WTC11 (cell line): ENCODE data around the gene KLF7. TPM values are rescaled to one million over a fixed set of nuclear protein-coding genes. Genes with fewer than 3 reads are reported as not detected.
A peak's percentile ranks its signal among the peaks of the same experiment; 100 is the strongest.
"Not testable (repeated sequence)": the region's sequence is repeated elsewhere in the genome, so short reads cannot be mapped to it uniquely, and the experiment has no call there.

Experiments used
- ATAC-seq: fragments of 200-7000 bp; cut with Tn5 transposase; 2 replicates; pipeline ENCODE4 v1.10.0; 2021; ENCODE audit warnings: mild to moderate bottlenecking, moderate library complexity
- CTCF ChIA-PET: fragments of 300-600 bp; sonication (Branson Sonifier 250); formaldehyde crosslinking; loops from one replicate; lab custom pipeline; 2021; ENCODE audit warnings: antibody characterized with exemption; lab: Charles Lee
- POLR2A ChIA-PET: fragments of 350-600 bp; sonication (Branson Sonifier 250); formaldehyde crosslinking; loops from one replicate; lab custom pipeline; 2021; ENCODE audit warnings: antibody characterized with exemption; lab: Charles Lee
- DNase-seq: peaks from one replicate; pipeline ENCODE4 v3.0.0; 2021; ENCODE audit warnings: low spot score
- H3K27ac Mint-ChIP-seq: 2 replicates; pipeline ENCODE4 v1.8.0; 2021; ENCODE audit warnings: mixed read lengths
- H3K27me3 Mint-ChIP-seq: 2 replicates; pipeline ENCODE4 v1.8.0; 2021; ENCODE audit warnings: low read depth, mild to moderate bottlenecking, moderate library complexity, mixed read lengths
- H3K36me3 Mint-ChIP-seq: 2 replicates; pipeline ENCODE4 v1.8.0; 2021; ENCODE audit warnings: mixed read lengths
- H3K4me1 Mint-ChIP-seq: 2 replicates; pipeline ENCODE4 v1.8.0; 2022; ENCODE audit warnings: mixed read lengths
- H3K4me3 Mint-ChIP-seq: 2 replicates; pipeline ENCODE4 v1.8.0; 2021; ENCODE audit warnings: mild to moderate bottlenecking, moderate library complexity, mixed read lengths
- H3K9me3 Mint-ChIP-seq: 2 replicates; pipeline ENCODE4 v1.8.0; 2021; ENCODE audit warnings: mixed read lengths
- AR ChIP-seq: fragments of 250-450 bp; sonication (Bioruptor Pico); IDR thresholded peaks from 2 replicates; pipeline ENCODE4 v1.9.0; 2021; ENCODE audit warnings: mild to moderate bottlenecking
- CREB1 ChIP-seq: sonication (generic); formaldehyde crosslinking; IDR thresholded peaks from 2 replicates; pipeline ENCODE4 v1.8.0; 2023; ENCODE audit warnings: mild to moderate bottlenecking, missing genetic modification reagents
- E2F5 ChIP-seq: sonication (generic); formaldehyde crosslinking; IDR thresholded peaks from 2 replicates; pipeline ENCODE4 v1.8.1; 2022; ENCODE audit warnings: mild to moderate bottlenecking, moderate library complexity, missing genetic modification reagents
- ETV6 ChIP-seq: sonication (generic); formaldehyde crosslinking; IDR thresholded peaks from 2 replicates; pipeline ENCODE4 v1.8.1; 2022; ENCODE audit warnings: mild to moderate bottlenecking, missing genetic modification reagents
- JAZF1 ChIP-seq: fragments of 250-450 bp; sonication (Bioruptor Pico); IDR thresholded peaks from 2 replicates; pipeline ENCODE4 v1.9.0; 2021; ENCODE audit warnings: moderate library complexity, mild to moderate bottlenecking, inconsistent platforms
- NFATC4 ChIP-seq: fragments of 250-450 bp; sonication (Bioruptor Pico); IDR thresholded peaks from 2 replicates; pipeline ENCODE4 v1.9.0; 2021; ENCODE audit warnings: mild to moderate bottlenecking
- NFYB ChIP-seq: sonication (generic); formaldehyde crosslinking; conservative IDR thresholded peaks from 2 replicates; pipeline ENCODE4 v1.8.0; 2022; ENCODE audit warnings: low read depth, missing genetic modification reagents
- SMAD4 ChIP-seq: sonication (generic); formaldehyde crosslinking; IDR thresholded peaks from 2 replicates; pipeline ENCODE4 v1.8.0; 2022; ENCODE audit warnings: mild to moderate bottlenecking, missing genetic modification reagents
- TEAD4 ChIP-seq: sonication (generic); formaldehyde crosslinking; IDR thresholded peaks from 2 replicates; pipeline ENCODE4 v1.8.0; 2022; ENCODE audit warnings: mild to moderate bottlenecking, missing genetic modification reagents
- TP53 ChIP-seq: sonication (generic); formaldehyde crosslinking; IDR thresholded peaks from 2 replicates; pipeline ENCODE4 v1.8.1; 2023; ENCODE audit warnings: mild to moderate bottlenecking, missing genetic modification reagents
- ZNF138 ChIP-seq: sonication (generic); formaldehyde crosslinking; conservative IDR thresholded peaks from 2 replicates; pipeline ENCODE4 v1.8.1; 2022; ENCODE audit warnings: mild to moderate bottlenecking, moderate library complexity, missing genetic modification reagents
- ZNF396 ChIP-seq: fragments of 250-450 bp; sonication (Bioruptor Pico); IDR thresholded peaks from 2 replicates; pipeline ENCODE4 v1.8.0; 2021; ENCODE audit warnings: mild to moderate bottlenecking, moderate library complexity, borderline replicate concordance
- ZNF671 ChIP-seq: fragments of 250-450 bp; sonication (Bioruptor Pico); IDR thresholded peaks from 2 replicates; pipeline ENCODE4 v1.8.0; 2021; ENCODE audit warnings: mild to moderate bottlenecking
- total RNA-seq: library from RNA; stranded (reverse); gene quantifications from 3 replicates; pipeline ENCODE4 v1.2.3, GENCODE V29; 2021
- TF ChIP-seq, protein P1 (sequence below): sonication (generic); formaldehyde crosslinking; IDR thresholded peaks from 2 replicates; pipeline ENCODE4 v1.8.0; 2022; ENCODE audit warnings: mild to moderate bottlenecking, missing genetic modification reagents
- TF ChIP-seq, protein P2 (sequence below): sonication (generic); formaldehyde crosslinking; IDR thresholded peaks from 2 replicates; pipeline ENCODE4 v1.8.0; 2022; ENCODE audit warnings: mild to moderate bottlenecking, missing genetic modification reagents
- TF ChIP-seq, protein P3 (sequence below): sonication (generic); formaldehyde crosslinking; IDR thresholded peaks from 2 replicates; pipeline ENCODE4 v1.8.0; 2022; ENCODE audit warnings: mild to moderate bottlenecking, missing genetic modification reagents
- TF ChIP-seq, protein P4 (sequence below): fragments of 250-450 bp; sonication (Bioruptor Pico); IDR thresholded peaks from 2 replicates; pipeline ENCODE4 v1.8.0; 2021; ENCODE audit warnings: mild to moderate bottlenecking

KLF7 gene
- total RNA-seq, 1 experiment from 2014 or later = 25.4 TPM

DNA sequence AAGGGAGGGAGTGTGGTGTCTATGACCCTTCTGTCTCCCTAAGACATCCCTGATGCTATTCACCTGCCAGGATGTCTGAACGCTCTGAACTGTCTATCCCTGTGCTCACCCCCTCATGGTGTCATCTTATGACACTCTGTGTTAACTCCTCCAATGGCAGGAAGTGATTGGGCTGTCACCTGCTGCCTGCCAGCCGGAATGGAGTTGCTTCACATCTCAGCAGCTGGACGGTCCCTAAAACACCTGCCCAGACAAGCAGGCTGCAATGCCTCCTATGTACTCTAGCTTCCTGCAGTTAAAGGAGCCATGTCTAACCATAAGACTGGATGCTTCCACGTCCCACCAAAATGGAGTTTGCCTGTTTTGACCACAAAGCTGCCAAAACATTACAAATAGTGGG lies 126.5 kb downstream of the KLF7 start:
- Mint-ChIP-seq H3K27ac (no peak overlapping the region), H3K4me3 (no peak overlapping the region), H3K4me1 (peaks cover 49% of the 10 kb centered on the region), H3K9me3 (peaks cover 6% of the 10 kb centered on the region; the same call in 1 of the 2 replicates), H3K27me3 (no peaks in the 10 kb centered on the region), H3K36me3 (no peaks in the 10 kb centered on the region)
- TF ChIP-seq ETV6 (no peak), TEAD4 (CRISPR knock-in tag) (no peak), ZNF671 (no peak), NFYB (no peak), AR (CRISPR knock-in tag) (no peak), JAZF1 (CRISPR knock-in tag) (no peak)
- TF ChIP-seq, protein P1, sequence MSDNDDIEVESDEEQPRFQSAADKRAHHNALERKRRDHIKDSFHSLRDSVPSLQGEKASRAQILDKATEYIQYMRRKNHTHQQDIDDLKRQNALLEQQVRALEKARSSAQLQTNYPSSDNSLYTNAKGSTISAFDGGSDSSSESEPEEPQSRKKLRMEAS (CRISPR knock-in tag) = no peak
- no peak for ATAC-seq
- ChIA-PET POLR2A (no interaction called here), CTCF (no interaction called here)
- no peak for DNase-seq

GRCh38 chr2:207038299-207038698 lies 127.4 kb downstream of the KLF7 start:
- TF ChIP-seq, protein P2, sequence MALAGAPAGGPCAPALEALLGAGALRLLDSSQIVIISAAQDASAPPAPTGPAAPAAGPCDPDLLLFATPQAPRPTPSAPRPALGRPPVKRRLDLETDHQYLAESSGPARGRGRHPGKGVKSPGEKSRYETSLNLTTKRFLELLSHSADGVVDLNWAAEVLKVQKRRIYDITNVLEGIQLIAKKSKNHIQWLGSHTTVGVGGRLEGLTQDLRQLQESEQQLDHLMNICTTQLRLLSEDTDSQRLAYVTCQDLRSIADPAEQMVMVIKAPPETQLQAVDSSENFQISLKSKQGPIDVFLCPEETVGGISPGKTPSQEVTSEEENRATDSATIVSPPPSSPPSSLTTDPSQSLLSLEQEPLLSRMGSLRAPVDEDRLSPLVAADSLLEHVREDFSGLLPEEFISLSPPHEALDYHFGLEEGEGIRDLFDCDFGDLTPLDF = no peak
- TF ChIP-seq ZNF396 (CRISPR knock-in tag) (no peak), SMAD4 (CRISPR knock-in tag) (no peak), CREB1 (CRISPR knock-in tag) (no peak), TP53 (CRISPR knock-in tag) (no peak), E2F5 (no peak), ZNF138 (CRISPR knock-in tag) (no peak), NFATC4 (CRISPR knock-in tag) (no peak)
- TF ChIP-seq, protein P3, sequence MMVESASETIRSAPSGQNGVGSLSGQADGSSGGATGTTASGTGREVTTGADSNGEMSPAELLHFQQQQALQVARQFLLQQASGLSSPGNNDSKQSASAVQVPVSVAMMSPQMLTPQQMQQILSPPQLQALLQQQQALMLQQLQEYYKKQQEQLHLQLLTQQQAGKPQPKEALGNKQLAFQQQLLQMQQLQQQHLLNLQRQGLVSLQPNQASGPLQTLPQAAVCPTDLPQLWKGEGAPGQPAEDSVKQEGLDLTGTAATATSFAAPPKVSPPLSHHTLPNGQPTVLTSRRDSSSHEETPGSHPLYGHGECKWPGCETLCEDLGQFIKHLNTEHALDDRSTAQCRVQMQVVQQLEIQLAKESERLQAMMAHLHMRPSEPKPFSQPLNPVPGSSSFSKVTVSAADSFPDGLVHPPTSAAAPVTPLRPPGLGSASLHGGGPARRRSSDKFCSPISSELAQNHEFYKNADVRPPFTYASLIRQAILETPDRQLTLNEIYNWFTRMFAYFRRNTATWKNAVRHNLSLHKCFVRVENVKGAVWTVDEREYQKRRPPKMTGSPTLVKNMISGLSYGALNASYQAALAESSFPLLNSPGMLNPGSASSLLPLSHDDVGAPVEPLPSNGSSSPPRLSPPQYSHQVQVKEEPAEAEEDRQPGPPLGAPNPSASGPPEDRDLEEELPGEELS = no peak
- TF ChIP-seq, all 79 proteins: peak for 0
- ChIA-PET CTCF (no interaction called here), POLR2A (no interaction called here)
- ATAC-seq = no peak
- peaks cover 8% of the 10 kb centered on the region for H3K36me3 Mint-ChIP-seq
- no peak overlapping the region; the same call in 1 of the 2 replicates for H3K27ac Mint-ChIP-seq
- peaks cover 49% of the 10 kb centered on the region for H3K4me1 Mint-ChIP-seq
- H3K9me3 Mint-ChIP-seq = peaks cover 16% of the 10 kb centered on the region
- H3K27me3 Mint-ChIP-seq = peaks cover under 1% of the 10 kb centered on the region; the same call in 1 of the 2 replicates
- DNase-seq = no peak
- no peak overlapping the region for H3K4me3 Mint-ChIP-seq

- ChIA-PET CTCF (no interaction called here), POLR2A (no interaction called here)
- DNase-seq (no peak), ATAC-seq (no peak)
- peaks cover 2% of the 10 kb centered on the region; the same call in 1 of the 2 replicates for H3K27me3 Mint-ChIP-seq
- H3K4me1 Mint-ChIP-seq = peaks cover 49% of the 10 kb centered on the region
- H3K9me3 Mint-ChIP-seq = peaks cover 20% of the 10 kb centered on the region
- H3K27ac Mint-ChIP-seq = no peak overlapping the region; the same call in 1 of the 2 replicates
- peaks cover 12% of the 10 kb centered on the region for H3K36me3 Mint-ChIP-seq
- H3K4me3 Mint-ChIP-seq = no peak overlapping the region
- no peak for TF ChIP-seq ZNF396 (CRISPR knock-in tag)
- TF ChIP-seq, protein P2 = no peak
- TF ChIP-seq, protein P4, sequence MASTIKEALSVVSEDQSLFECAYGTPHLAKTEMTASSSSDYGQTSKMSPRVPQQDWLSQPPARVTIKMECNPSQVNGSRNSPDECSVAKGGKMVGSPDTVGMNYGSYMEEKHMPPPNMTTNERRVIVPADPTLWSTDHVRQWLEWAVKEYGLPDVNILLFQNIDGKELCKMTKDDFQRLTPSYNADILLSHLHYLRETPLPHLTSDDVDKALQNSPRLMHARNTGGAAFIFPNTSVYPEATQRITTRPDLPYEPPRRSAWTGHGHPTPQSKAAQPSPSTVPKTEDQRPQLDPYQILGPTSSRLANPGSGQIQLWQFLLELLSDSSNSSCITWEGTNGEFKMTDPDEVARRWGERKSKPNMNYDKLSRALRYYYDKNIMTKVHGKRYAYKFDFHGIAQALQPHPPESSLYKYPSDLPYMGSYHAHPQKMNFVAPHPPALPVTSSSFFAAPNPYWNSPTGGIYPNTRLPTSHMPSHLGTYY (CRISPR knock-in tag) = no peak
Measured at GRCh38 chr2:207037896-207038295, 127.9 kb downstream of the KLF7 start.

GRCh38 chr2:207037023-207037422 lies 128.7 kb downstream of the KLF7 start:
- H3K4me1 Mint-ChIP-seq = peaks cover 46% of the 10 kb centered on the region
- POLR2A ChIA-PET, H3K27me3 Mint-ChIP-seq, H3K4me3 Mint-ChIP-seq, ATAC-seq, CTCF ChIA-PET, H3K27ac Mint-ChIP-seq: not testable (repeated sequence)
- H3K36me3 Mint-ChIP-seq = peaks cover 13% of the 10 kb centered on the region
- H3K9me3 Mint-ChIP-seq = peaks cover 28% of the 10 kb centered on the region
- DNase-seq = peak; percentile 27
